Measurements from ENCODE around the gene MSI2.

Gene MSI2

GRCh38 chr17:57644326-57644725 lies 388.0 kb downstream of the MSI2 start:
- H3K9me3 ChIP-seq (ENCODE audit: control insufficient read depth, insufficient read depth, low read length): no peaks in the 10 kb centered on the region
- H3K4me1 ChIP-seq (ENCODE audit: control insufficient read depth, low read length): no peaks in the 10 kb centered on the region
- no peaks in the 10 kb centered on the region for H3K27me3 ChIP-seq (ENCODE audit: control insufficient read depth, low read length)
- H3K79me2 ChIP-seq (ENCODE audit: control insufficient read depth, low read length): no peaks in the 10 kb centered on the region
- TF ChIP-seq EZH2phosphoT487 (IDR thresholded peaks at IDR 0.05; ENCODE audit: borderline replicate concordance, low read length): no peak
- no peak for TF ChIP-seq CTCF (IDR thresholded peaks at IDR 0.05; ENCODE audit: low read depth, low read length, poor library complexity, severe bottlenecking)
- H3F3A ChIP-seq (ENCODE audit: control insufficient read depth, insufficient read depth): no peaks in the 10 kb centered on the region
- peaks cover 7% of the 10 kb centered on the region; the same call in 1 of the 2 replicates for H3K36me3 ChIP-seq (ENCODE audit: control insufficient read depth, low read length)
- H3K9me2 ChIP-seq (replicated peaks; ENCODE audit: control insufficient read depth, low read length): no peaks in the 10 kb centered on the region
- H3K4me3 ChIP-seq (ENCODE audit: low read length): no peak overlapping the region
- no peak overlapping the region for H3K4me2 ChIP-seq (ENCODE audit: low read length)
- no peak overlapping the region for H3K27ac ChIP-seq (ENCODE audit: low read depth, low read length)
- no peaks in the 10 kb centered on the region for H4K20me1 ChIP-seq (ENCODE audit: control insufficient read depth, insufficient read depth, low read depth, low read length)

DNA sequence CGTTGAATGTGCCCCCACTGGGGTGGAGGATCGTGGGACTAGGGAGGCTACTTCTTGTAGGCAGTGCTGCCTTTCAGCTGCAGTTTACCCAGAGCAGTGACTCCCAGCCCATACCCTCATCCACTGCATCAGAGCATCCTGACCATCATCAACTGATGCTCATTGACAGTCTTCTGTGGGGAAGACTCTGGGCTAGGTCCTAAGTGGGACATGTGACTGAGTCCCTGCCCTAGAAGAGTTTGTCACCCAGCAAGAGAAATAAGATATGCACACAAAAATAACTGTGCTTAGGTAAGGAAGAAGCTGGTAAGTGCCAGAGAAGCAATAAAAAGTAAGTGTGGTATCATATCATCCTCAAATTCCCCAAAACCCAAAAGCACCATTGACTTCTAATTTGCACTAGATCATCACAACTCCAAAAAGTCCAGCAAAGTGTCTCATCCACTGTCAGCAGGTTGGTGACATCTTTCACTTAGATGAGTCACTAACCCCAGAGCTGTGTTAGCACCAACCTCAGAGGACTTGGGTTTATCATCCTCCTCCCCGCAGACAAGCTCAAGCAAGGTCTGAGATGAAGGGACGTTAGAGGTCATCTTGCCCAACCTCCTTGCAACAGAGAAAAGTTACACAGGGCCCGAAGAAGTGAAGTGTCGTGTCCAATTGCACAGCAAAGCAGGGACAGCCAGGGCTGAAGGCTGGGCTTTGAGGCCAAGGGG lies 389.8 kb downstream of the MSI2 start:
- Histone ChIP-seq H3K79me2 (ENCODE audit: control insufficient read depth, low read length) (no peaks in the 10 kb centered on the region), H3K4me2 (ENCODE audit: low read length) (no peak overlapping the region), H3K9me3 (ENCODE audit: control insufficient read depth, insufficient read depth, low read length) (no peaks in the 10 kb centered on the region), H3K27me3 (ENCODE audit: control insufficient read depth, low read length) (no peaks in the 10 kb centered on the region), H3F3A (ENCODE audit: control insufficient read depth, insufficient read depth) (no peaks in the 10 kb centered on the region), H3K4me3 (ENCODE audit: low read length) (no peak overlapping the region), H3K36me3 (ENCODE audit: control insufficient read depth, low read length) (peaks cover 7% of the 10 kb centered on the region; the same call in 1 of the 2 replicates), H4K20me1 (ENCODE audit: control insufficient read depth, insufficient read depth, low read depth, low read length) (no peaks in the 10 kb centered on the region), H3K9me2 (replicated peaks; ENCODE audit: control insufficient read depth, low read length) (no peaks in the 10 kb centered on the region), H3K27ac (ENCODE audit: low read depth, low read length) (no peak overlapping the region), H3K4me1 (ENCODE audit: control insufficient read depth, low read length) (no peaks in the 10 kb centered on the region)
- TF ChIP-seq EZH2phosphoT487 (IDR thresholded peaks at IDR 0.05; ENCODE audit: borderline replicate concordance, low read length) (no peak), CTCF (IDR thresholded peaks at IDR 0.05; ENCODE audit: low read depth, low read length, poor library complexity, severe bottlenecking) (no peak)

- no peaks in the 10 kb centered on the region for H3K9me2 ChIP-seq (replicated peaks; ENCODE audit: control insufficient read depth, low read length)
- no peaks in the 10 kb centered on the region for H4K20me1 ChIP-seq (ENCODE audit: control insufficient read depth, insufficient read depth, low read depth, low read length)
- no peaks in the 10 kb centered on the region for H3K4me1 ChIP-seq (ENCODE audit: control insufficient read depth, low read length)
- no peak overlapping the region for H3K4me2 ChIP-seq (ENCODE audit: low read length)
- H3K9me3 ChIP-seq (ENCODE audit: control insufficient read depth, insufficient read depth, low read length): no peaks in the 10 kb centered on the region
- no peak for TF ChIP-seq CTCF (IDR thresholded peaks at IDR 0.05; ENCODE audit: low read depth, low read length, poor library complexity, severe bottlenecking)
- TF ChIP-seq EZH2phosphoT487 (IDR thresholded peaks at IDR 0.05; ENCODE audit: borderline replicate concordance, low read length): no peak
- no peaks in the 10 kb centered on the region for H3F3A ChIP-seq (ENCODE audit: control insufficient read depth, insufficient read depth)
- H3K27me3 ChIP-seq (ENCODE audit: control insufficient read depth, low read length): no peaks in the 10 kb centered on the region
- H3K27ac ChIP-seq (ENCODE audit: low read depth, low read length): no peak overlapping the region
- H3K36me3 ChIP-seq (ENCODE audit: control insufficient read depth, low read length): peaks cover 7% of the 10 kb centered on the region; the same call in 1 of the 2 replicates
- no peaks in the 10 kb centered on the region for H3K79me2 ChIP-seq (ENCODE audit: control insufficient read depth, low read length)
- no peak overlapping the region for H3K4me3 ChIP-seq (ENCODE audit: low read length)
Observed at GRCh38 chr17:57648720-57649119, 392.4 kb downstream of the MSI2 start.

Data from DOHH2 (cell line).